HG03108 (cell line): ENCODE data around the gene THSD8.

ENCODE experiments used
- ATAC-seq: cut with Tn5 transposase; IDR thresholded peaks from one replicate; pipeline ENCODE4 v1.9.1; 2021; ENCODE audit warnings: moderate library complexity; ENCODE audit not compliant: unreplicated experiment

The THSD8 gene

DNA sequence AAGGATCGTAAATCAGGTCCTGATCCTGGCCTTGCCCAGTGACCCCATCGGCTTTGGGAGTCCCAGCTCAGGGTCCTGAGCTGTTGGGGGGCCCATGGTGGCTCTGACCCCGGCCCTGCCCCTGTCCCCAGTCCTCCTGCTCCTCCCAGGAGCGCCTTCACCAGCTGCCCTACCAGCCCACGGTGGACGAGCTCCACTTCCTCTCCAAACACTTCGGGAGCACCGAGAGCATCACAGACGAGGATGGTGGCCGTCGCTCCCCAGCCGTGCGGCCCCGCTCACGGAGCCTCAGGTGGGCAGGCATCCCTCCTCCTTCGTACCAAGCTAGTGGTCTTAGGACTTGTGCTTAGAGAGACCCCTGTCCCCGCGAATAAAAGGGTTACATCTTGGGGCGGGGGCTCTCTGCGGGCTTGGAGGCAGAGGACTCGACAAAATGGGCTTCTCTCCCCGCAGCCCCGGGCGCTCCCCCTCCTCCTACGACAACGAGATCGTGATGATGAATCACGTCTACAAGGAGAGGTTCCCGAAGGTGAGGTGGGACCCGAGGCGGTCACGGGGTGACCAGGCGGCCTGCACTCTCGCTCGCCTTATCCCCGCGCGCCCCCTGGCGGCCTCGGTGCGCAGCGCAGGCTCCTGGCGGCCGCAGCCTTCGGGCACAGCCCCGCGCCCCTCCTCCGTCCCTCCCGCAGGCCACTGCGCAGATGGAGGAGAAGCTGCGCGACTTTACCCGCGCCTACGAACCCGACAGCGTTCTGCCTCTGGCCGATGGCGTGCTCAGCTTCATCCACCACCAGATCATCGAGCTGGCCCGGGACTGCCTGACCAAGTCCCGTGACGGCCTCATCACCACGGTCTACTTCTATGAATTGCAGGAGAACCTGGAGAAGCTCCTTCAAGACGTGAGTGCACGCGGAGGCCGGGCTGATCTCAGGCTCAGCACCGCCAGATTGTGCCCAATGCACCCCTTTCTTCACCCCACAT is 45.6 kb downstream of the THSD8 start:
- no peak for ATAC-seq
